Nephron (organoid): ENCODE data around the gene CTNNB1.

Experiments used
- H3K27ac Mint-ChIP-seq, 3 experiments: 2 replicates each; pipeline ENCODE4 v1.8.0; 2020; ENCODE audit warnings: mixed read lengths in 3 of 3, mild to moderate bottlenecking in 2 of 3, moderate library complexity in 1 of 3
- H3K27me3 Mint-ChIP-seq: 2 replicates; pipeline ENCODE4 v1.8.0; 2021; ENCODE audit warnings: low read depth, mild to moderate bottlenecking, moderate library complexity, mixed read lengths
- H3K36me3 Mint-ChIP-seq: 2 replicates; pipeline ENCODE4 v1.8.0; 2020; ENCODE audit warnings: low read depth, mixed read lengths
- H3K4me1 Mint-ChIP-seq: 2 replicates; pipeline ENCODE4 v1.8.0; 2020; ENCODE audit warnings: mixed read lengths
- H3K4me3 Mint-ChIP-seq, 3 experiments: 2 replicates each; pipeline ENCODE4 v1.8.0; 2020; ENCODE audit warnings: mild to moderate bottlenecking in 3 of 3, mixed read lengths in 3 of 3, moderate library complexity in 2 of 3
- H3K9me3 Mint-ChIP-seq: 2 replicates; pipeline ENCODE4 v1.8.0; 2020; ENCODE audit warnings: mixed read lengths
- CTCF ChIP-seq, 3 experiments: fragments of 200-600 bp; sonication (generic); IDR thresholded peaks; one replicate each; pipeline ENCODE4 v1.5.0; 2021; ENCODE audit warnings: antibody characterized with exemption in 3 of 3; ENCODE audit not compliant: unreplicated experiment in 3 of 3

CTNNB1 gene

GRCh38 chr3:41182504-41183059, 16.7 kb upstream of the CTNNB1 start:
- Mint-ChIP-seq H3K27ac (no peak overlapping the region), H3K4me3 (no peak overlapping the region), H3K4me1 (peaks cover 19% of the 10 kb centered on the region), H3K27me3 (peaks cover 5% of the 10 kb centered on the region), H3K9me3 (no peaks in the 10 kb centered on the region), H3K36me3 (no peaks in the 10 kb centered on the region)
- TF ChIP-seq CTCF (IDR thresholded peaks at IDR 0.05; ENCODE audit: unreplicated experiment in 3 of 3): no peak

GRCh38 chr3:41184394-41184793, 14.9 kb upstream of the CTNNB1 start:
- Mint-ChIP-seq H3K27ac (no peak overlapping the region), H3K9me3 (no peaks in the 10 kb centered on the region), H3K4me1 (peaks cover 18% of the 10 kb centered on the region), H3K27me3 (peaks cover 1% of the 10 kb centered on the region), H3K36me3 (no peaks in the 10 kb centered on the region), H3K4me3 (no peak overlapping the region)
- no peak for TF ChIP-seq CTCF (IDR thresholded peaks at IDR 0.05; ENCODE audit: unreplicated experiment in 3 of 3)

- Mint-ChIP-seq H3K4me3 (no peak overlapping the region), H3K27ac (no peak overlapping the region), H3K36me3 (no peaks in the 10 kb centered on the region), H3K4me1 (peaks cover 7% of the 10 kb centered on the region), H3K9me3 (no peaks in the 10 kb centered on the region), H3K27me3 (peaks cover 7% of the 10 kb centered on the region)
- TF ChIP-seq CTCF (IDR thresholded peaks at IDR 0.05; ENCODE audit: unreplicated experiment in 3 of 3): no peak
Measured at GRCh38 chr3:41186297-41186696, 13.0 kb upstream of the CTNNB1 start.

- no peak overlapping the region for H3K4me3 Mint-ChIP-seq
- H3K36me3 Mint-ChIP-seq: no peaks in the 10 kb centered on the region
- no peak for TF ChIP-seq CTCF (IDR thresholded peaks at IDR 0.05; ENCODE audit: unreplicated experiment in 3 of 3)
- H3K4me1 Mint-ChIP-seq: peaks cover 6% of the 10 kb centered on the region
- peaks cover 7% of the 10 kb centered on the region for H3K27me3 Mint-ChIP-seq
- H3K9me3 Mint-ChIP-seq: no peaks in the 10 kb centered on the region
- H3K27ac Mint-ChIP-seq: no peak overlapping the region
Measured at GRCh38 chr3:41188306-41188705, 11.0 kb upstream of the CTNNB1 start.

- H3K27ac Mint-ChIP-seq: no peak overlapping the region
- H3K36me3 Mint-ChIP-seq: no peaks in the 10 kb centered on the region
- H3K27me3 Mint-ChIP-seq: peaks cover 7% of the 10 kb centered on the region
- H3K4me3 Mint-ChIP-seq: no peak overlapping the region
- peaks cover 6% of the 10 kb centered on the region for H3K4me1 Mint-ChIP-seq
- TF ChIP-seq CTCF (IDR thresholded peaks at IDR 0.05; ENCODE audit: unreplicated experiment in 3 of 3): no peak
- H3K9me3 Mint-ChIP-seq: no peaks in the 10 kb centered on the region
Measured at GRCh38 chr3:41190509-41191284, 8.6 kb upstream of the CTNNB1 start.

GRCh38 chr3:41192885-41193284, 6.4 kb upstream of the CTNNB1 start:
- Mint-ChIP-seq H3K9me3 (no peaks in the 10 kb centered on the region), H3K4me3 (no peak overlapping the region), H3K36me3 (no peaks in the 10 kb centered on the region), H3K27ac (no peak overlapping the region), H3K4me1 (peaks cover 3% of the 10 kb centered on the region), H3K27me3 (peaks cover 7% of the 10 kb centered on the region)
- no peak for TF ChIP-seq CTCF (IDR thresholded peaks at IDR 0.05; ENCODE audit: unreplicated experiment in 3 of 3)
